Smooth muscle cell (in vitro differentiated cells): Measurements from ENCODE around the gene TTLL12. TPM values are rescaled to one million over a fixed set of nuclear protein-coding genes. Genes with fewer than 3 reads are reported as not detected.

Experiments used
- DNase-seq: peaks from one replicate; lab custom pipeline; 2025; ENCODE audit not compliant: unreplicated experiment; lab: John Stamatoyannopoulos, UW
- H2AFZ ChIP-seq: fragments of 200-600 bp; sonication (generic); 2 replicates; pipeline ENCODE4 v1.6.0; 2016; ENCODE audit warnings: antibody characterized with exemption, low read depth, mild to moderate bottlenecking
- H3F3A ChIP-seq: fragments of 200-600 bp; sonication (generic); 2 replicates; pipeline ENCODE4 v1.6.0; 2017; ENCODE audit warnings: antibody characterized with exemption, low read depth
- H3K27ac ChIP-seq: fragments of 200-600 bp; sonication (generic); 2 replicates; pipeline ENCODE4 v1.5.1; 2016; ENCODE audit warnings: low read depth, mild to moderate bottlenecking
- H3K27me3 ChIP-seq: fragments of 200-600 bp; sonication (generic); 2 replicates; pipeline ENCODE4 v1.6.1; 2016; ENCODE audit warnings: low read depth, mild to moderate bottlenecking
- H3K36me3 ChIP-seq: fragments of 200-600 bp; sonication (generic); 2 replicates; pipeline ENCODE4 v1.5.1; 2016; ENCODE audit warnings: low read depth
- H3K4me1 ChIP-seq: fragments of 200-600 bp; sonication (generic); 2 replicates; pipeline ENCODE4 v1.5.1; 2016; ENCODE audit warnings: low read depth
- H3K4me2 ChIP-seq: fragments of 200-600 bp; sonication (generic); 2 replicates; pipeline ENCODE4 v1.6.0; 2016; ENCODE audit warnings: mild to moderate bottlenecking
- H3K4me3 ChIP-seq: fragments of 200-600 bp; sonication (generic); 2 replicates; pipeline ENCODE4 v1.5.1; 2016; ENCODE audit warnings: mild to moderate bottlenecking
- H3K79me2 ChIP-seq: fragments of 200-600 bp; sonication (generic); 2 replicates; pipeline ENCODE4 v1.6.0; 2016; ENCODE audit warnings: low read depth, mild to moderate bottlenecking
- H3K9ac ChIP-seq: fragments of 200-600 bp; sonication (generic); 2 replicates; pipeline ENCODE4 v1.6.0; 2016; ENCODE audit warnings: low read depth
- H3K9me3 ChIP-seq: fragments of 200-600 bp; sonication (generic); replicated peaks from 2 replicates; pipeline ENCODE4 v1.5.1; 2016; ENCODE audit warnings: low read depth
- H4K20me1 ChIP-seq: fragments of 200-600 bp; sonication (generic); 2 replicates; pipeline ENCODE4 v1.6.0; 2016; ENCODE audit warnings: low read depth
- WGBS: methylation state at CpG from one replicate; pipeline ENCODE4 v1.1.7; 2016; ENCODE audit warnings: low lambda C conversion rate; 5-methylcytosine and 5-hydroxymethylcytosine counted together
- polyA plus RNA-seq: library from polyadenylated mRNA; unstranded; fragments of >200 nt; fragmentation: Nextera tagmentation; extraction: Ambion mirVana; gene quantifications from 2 replicates; pipeline ENCODE4 v1.2.1, GENCODE V29; 2016
- total RNA-seq: library from RNA; depleted of rRNA; stranded (reverse); fragments of >200 nt; gene quantifications from 2 replicates; pipeline ENCODE4 v1.2.3, GENCODE V29; 2014
- TF ChIP-seq, protein P1 (sequence below): fragments of 200-600 bp; sonication (generic); IDR thresholded peaks from 2 replicates; pipeline ENCODE4 v1.5.1; 2017; ENCODE audit warnings: borderline replicate concordance, mild to moderate bottlenecking, antibody characterized with exemption; ENCODE audit not compliant: insufficient read depth, poor library complexity, severe bottlenecking

The TTLL12 gene
- total and polyA plus RNA-seq, 2 experiments from 2014 or later = 23.5 to 31.6 TPM

GRCh38 chr22:43207386-43207785, 20.5 kb upstream of the TTLL12 start:
- DNase-seq = no peak
- H3K79me2 ChIP-seq = no peaks in the 10 kb centered on the region
- H3K9ac ChIP-seq = no peak overlapping the region
- 97% methylated on average over 13 of the region's 13 CpGs for WGBS
- TF ChIP-seq, protein P1, sequence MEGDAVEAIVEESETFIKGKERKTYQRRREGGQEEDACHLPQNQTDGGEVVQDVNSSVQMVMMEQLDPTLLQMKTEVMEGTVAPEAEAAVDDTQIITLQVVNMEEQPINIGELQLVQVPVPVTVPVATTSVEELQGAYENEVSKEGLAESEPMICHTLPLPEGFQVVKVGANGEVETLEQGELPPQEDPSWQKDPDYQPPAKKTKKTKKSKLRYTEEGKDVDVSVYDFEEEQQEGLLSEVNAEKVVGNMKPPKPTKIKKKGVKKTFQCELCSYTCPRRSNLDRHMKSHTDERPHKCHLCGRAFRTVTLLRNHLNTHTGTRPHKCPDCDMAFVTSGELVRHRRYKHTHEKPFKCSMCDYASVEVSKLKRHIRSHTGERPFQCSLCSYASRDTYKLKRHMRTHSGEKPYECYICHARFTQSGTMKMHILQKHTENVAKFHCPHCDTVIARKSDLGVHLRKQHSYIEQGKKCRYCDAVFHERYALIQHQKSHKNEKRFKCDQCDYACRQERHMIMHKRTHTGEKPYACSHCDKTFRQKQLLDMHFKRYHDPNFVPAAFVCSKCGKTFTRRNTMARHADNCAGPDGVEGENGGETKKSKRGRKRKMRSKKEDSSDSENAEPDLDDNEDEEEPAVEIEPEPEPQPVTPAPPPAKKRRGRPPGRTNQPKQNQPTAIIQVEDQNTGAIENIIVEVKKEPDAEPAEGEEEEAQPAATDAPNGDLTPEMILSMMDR = no peak
- no peaks in the 10 kb centered on the region for H3F3A ChIP-seq
- no peak overlapping the region for H3K4me3 ChIP-seq
- no peaks in the 10 kb centered on the region for H3K9me3 ChIP-seq
- no peak overlapping the region for H2AFZ ChIP-seq
- no peaks in the 10 kb centered on the region for H3K27me3 ChIP-seq
- H3K27ac ChIP-seq = no peak overlapping the region
- H4K20me1 ChIP-seq = no peaks in the 10 kb centered on the region
- no peaks in the 10 kb centered on the region for H3K36me3 ChIP-seq
- H3K4me2 ChIP-seq = no peak overlapping the region
- H3K4me1 ChIP-seq = no peaks in the 10 kb centered on the region

- no peak overlapping the region for H3K4me2 ChIP-seq
- WGBS = 84% methylated on average over 18 of the region's 23 CpGs
- H3K27me3 ChIP-seq = no peaks in the 10 kb centered on the region
- H3K4me3 ChIP-seq = no peak overlapping the region
- H3K36me3 ChIP-seq = no peaks in the 10 kb centered on the region
- no peak overlapping the region for H3K9ac ChIP-seq
- H3K27ac ChIP-seq = no peak overlapping the region
- DNase-seq = no peak
- H3K9me3 ChIP-seq = no peaks in the 10 kb centered on the region
- no peaks in the 10 kb centered on the region for H4K20me1 ChIP-seq
- no peaks in the 10 kb centered on the region for H3K4me1 ChIP-seq
- H3K79me2 ChIP-seq = no peaks in the 10 kb centered on the region
- no peaks in the 10 kb centered on the region for H3F3A ChIP-seq
- H2AFZ ChIP-seq = no peak overlapping the region
- TF ChIP-seq, protein P1 = no peak
Observed at GRCh38 chr22:43206509-43207161, 19.7 kb upstream of the TTLL12 start.

- no peaks in the 10 kb centered on the region for H3K9me3 ChIP-seq
- 91% methylated on average over 3 of the region's 5 CpGs for WGBS
- H3K4me1 ChIP-seq = no peaks in the 10 kb centered on the region
- TF ChIP-seq, protein P1 = no peak
- no peak for DNase-seq
- H3K27ac ChIP-seq = no peak overlapping the region
- no peak overlapping the region for H3K4me2 ChIP-seq
- H3K9ac ChIP-seq = no peak overlapping the region
- no peaks in the 10 kb centered on the region for H3K36me3 ChIP-seq
- H3K27me3 ChIP-seq = no peaks in the 10 kb centered on the region
- H2AFZ ChIP-seq = no peak overlapping the region
- H4K20me1 ChIP-seq = no peaks in the 10 kb centered on the region
- H3K79me2 ChIP-seq = no peaks in the 10 kb centered on the region
- no peaks in the 10 kb centered on the region for H3F3A ChIP-seq
- no peak overlapping the region for H3K4me3 ChIP-seq
Observed at GRCh38 chr22:43205748-43206508, 19.0 kb upstream of the TTLL12 start.
